Peyer's patch (tissue), 4 donors: ENCODE measurements around the gene BLCAP.

Experiments used
- CTCF ChIP-seq, 6 experiments: fragments of 450-650 bp in 4 of 6; fragments of 200-600 bp in 2 of 6; sonication (generic) in 1 of 6; IDR thresholded peaks; one replicate each; pipeline ENCODE4 v1.5.1; 2017 to 2019; ENCODE audit warnings: antibody characterized with exemption in 6 of 6, mild to moderate bottlenecking in 3 of 6, moderate library complexity in 1 of 6
- POLR2A ChIP-seq, 2 donors: fragments of 450-650 bp; IDR thresholded peaks; one replicate each; pipeline ENCODE4 v1.5.1; 2017; ENCODE audit warnings: antibody characterized with exemption in 2 of 2, mild to moderate bottlenecking in 2 of 2, moderate library complexity in 2 of 2

GRCh38 chr20:37481610-37482009, 46.1 kb downstream of the BLCAP start:
- no peak for TF ChIP-seq CTCF (IDR thresholded peaks at IDR 0.05)
- no peak for TF ChIP-seq POLR2A (IDR thresholded peaks at IDR 0.05)
